Panc1 (cell line): Measurements from ENCODE around the gene HBA1.
"Not testable (repeated sequence)": the region's sequence is repeated elsewhere in the genome, so short reads cannot be mapped to it uniquely, and the experiment has no call there.

Experiments used
- CTCF ChIP-seq: fragments of 450-650 bp; IDR thresholded peaks from 2 replicates; pipeline ENCODE4 v1.5.1; 2017; ENCODE audit warnings: mild to moderate bottlenecking
- POLR2AphosphoS5 ChIP-seq: IDR thresholded peaks from 2 replicates; pipeline ENCODE4 v1.6.1; 2012; ENCODE audit warnings: mild to moderate bottlenecking, low read depth, low read length, moderate library complexity
- REST ChIP-seq, 2 experiments: IDR thresholded peaks; 2 replicates each; pipeline ENCODE4 v1.6.1; 2011 to 2012; ENCODE audit warnings: low read depth in 2 of 2, control low read depth in 1 of 2, low read length in 1 of 2, mild to moderate bottlenecking in 1 of 2, moderate library complexity in 1 of 2; ENCODE audit not compliant: insufficient read depth in 1 of 2
- TCF7L2 ChIP-seq: IDR thresholded peaks from 2 replicates; pipeline ENCODE4 v1.6.1; 2011; ENCODE audit warnings: mild to moderate bottlenecking, low read depth, low read length, inconsistent platforms

GRCh38 chr16:163139-163538 lies 13.3 kb upstream of the HBA1 start:
- TF ChIP-seq CTCF; TCF7L2; POLR2AphosphoS5; REST (IDR thresholded peaks at IDR 0.05; ENCODE audit: insufficient read depth in 1 of 2, low read depth in 2 of 2, low read length in 1 of 2): not testable (repeated sequence)
